ENCODE measurements around the gene MTRFR. TPM values are rescaled to one million over a fixed set of nuclear protein-coding genes. Genes with fewer than 3 reads are reported as not detected.

Gene MTRFR
- polyA plus RNA-seq, 1 of the 3 experiments (the other 2 are of a cell fraction), result 6.6 TPM

- TF ChIP-seq USF1 (IDR thresholded peaks at IDR 0.05; ENCODE audit: borderline replicate concordance, low read depth) (no peak), REST (IDR thresholded peaks at IDR 0.05; ENCODE audit: low read depth, low read length) (no peak), SMC3 (IDR thresholded peaks at IDR 0.05; ENCODE audit: low read depth, low read length) (no peak), JUND (IDR thresholded peaks at IDR 0.05) (no peak), MEF2A (IDR thresholded peaks at IDR 0.05; ENCODE audit: borderline replicate concordance, low read depth) (no peak), MAX (IDR thresholded peaks at IDR 0.05; ENCODE audit: low read depth) (no peak), GATA2 (CRISPR knock-in tag; IDR thresholded peaks at IDR 0.05) (no peak), ELF1 (IDR thresholded peaks at IDR 0.05) (no peak)
Observed at GRCh38 chr12:123263196-123263817, 30.1 kb downstream of the MTRFR start (continued).

- Histone ChIP-seq H3K27ac (ENCODE audit: low read depth in 2 of 2, low read length in 1 of 2) (no peak overlapping the region), H3K4me3 (ENCODE audit: low read depth in 2 of 2, low read length in 1 of 2) (no peak overlapping the region), H4K20me1 (ENCODE audit: insufficient read depth) (peaks cover 41% of the 10 kb centered on the region), H3K4me2 (no peak overlapping the region), H3K9ac (no peak overlapping the region), H3K4me1 (ENCODE audit: control insufficient read depth in 1 of 2, insufficient read depth in 2 of 2, low read depth in 1 of 2, low read length in 1 of 2) (peaks cover 5 to 36% of the 10 kb centered on the region in 2 experiments; a peak in 3 of 4 replicates), H3K9me2 (no peaks in the 10 kb centered on the region), H3K36me3 (replicated peaks in 1 of 2; ENCODE audit: control insufficient read depth in 1 of 2, insufficient read depth in 2 of 2, low read length in 1 of 2) (peaks cover 42 to 48% of the 10 kb centered on the region in 2 experiments), H3K9me3 (no peaks in the 10 kb centered on the region), H3K27me3 (ENCODE audit: insufficient read depth) (no peaks in the 10 kb centered on the region), H3K79me2 (ENCODE audit: insufficient read depth) (peaks cover 99% of the 10 kb centered on the region), H2AFZ (ENCODE audit: low read depth) (no peak overlapping the region), H3F3A (replicated peaks; ENCODE audit: insufficient read depth) (peaks cover 20% of the 10 kb centered on the region)
- POLR2A ChIA-PET, result no interaction called here
- WGBS (ENCODE audit: low lambda C conversion rate), result 78% methylated on average over 3 of the region's 7 CpGs
- peak; percentile 58 for DNase-seq
- TF ChIP-seq RAD21 (IDR thresholded peaks at IDR 0.05; ENCODE audit: low read length) (peak; percentile 46), SMC3 (IDR thresholded peaks at IDR 0.05; ENCODE audit: low read depth, low read length) (peak; percentile 16; the same call in 1 of the 2 replicates), TCF12 (IDR thresholded peaks at IDR 0.05) (no peak), REST (IDR thresholded peaks at IDR 0.05; ENCODE audit: low read depth, low read length) (no peak), EP300 (IDR thresholded peaks at IDR 0.05; ENCODE audit: borderline replicate concordance in 1 of 2, low read depth in 1 of 2, low read length in 1 of 2) (no peak), FOXJ3 (CRISPR knock-in tag; IDR thresholded peaks at IDR 0.05) (no peak), USF2 (IDR thresholded peaks at IDR 0.05; ENCODE audit: borderline replicate concordance, low read depth, low read length) (no peak), ELF1 (IDR thresholded peaks at IDR 0.05) (no peak), RFX5 (IDR thresholded peaks at IDR 0.05; ENCODE audit: low read length) (no peak), GATA2 (CRISPR knock-in tag; IDR thresholded peaks at IDR 0.05) (no peak), FOSL2 (IDR thresholded peaks at IDR 0.05; ENCODE audit: borderline replicate concordance, low read depth) (no peak), MEF2A (IDR thresholded peaks at IDR 0.05; ENCODE audit: borderline replicate concordance, low read depth) (no peak)
- CTCF ChIA-PET, result interaction anchor here (1.1 kb wide), 1 partner anchor 101 kb away, joined by 5 read pairs; no protein-coding TSS in a partner anchor
Observed at GRCh38 chr12:123264642-123265041, 31.4 kb downstream of the MTRFR start.
